Pancreas (tissue), 10 donors: Measurements from ENCODE around the gene TMEM61. TPM values are rescaled to one million over a fixed set of nuclear protein-coding genes. Genes with fewer than 3 reads are reported as not detected.

ENCODE experiments used
- ATAC-seq, 4 donors: fragments of 200-7000 bp; cut with Tn5 transposase; one replicate each; pipeline versions ENCODE4 v1.8.0 to v1.9.1; 2020; ENCODE audit warnings: mild to moderate bottlenecking in 4 of 4, moderate library complexity in 4 of 4
- DNase-seq, 6 donors: peaks; one replicate each; pipeline ENCODE4 v3.0.0-alpha.2; 2020
- FAIRE-seq: peaks from 2 replicates; lab custom pipeline; 2012; peaks lifted over from hg19 to GRCh38; lab: Jason Lieb, UNC
- H3K27ac ChIP-seq, 4 donors: fragments of 200-600 bp; sonication (generic); 1 replicate in 3 of 4; 2 replicates in 1 of 4; pipeline versions ENCODE4 v1.5.0 to v1.8.0; 2020
- H3K27me3 ChIP-seq, 4 donors: fragments of 200-600 bp; one replicate each; pipeline ENCODE4 v1.8.0; 2021
- H3K36me3 ChIP-seq, 3 donors: fragments of 200-600 bp; sonication (generic) in 1 of 3; one replicate each; pipeline versions ENCODE4 v1.5.0 to v1.8.0; 2020 to 2021
- H3K4me1 ChIP-seq, 3 donors: fragments of 200-600 bp; one replicate each; pipeline ENCODE4 v1.8.0; 2021
- H3K4me3 ChIP-seq, 4 donors: fragments of 200-600 bp; sonication (generic) in 2 of 4; one replicate each; pipeline versions ENCODE4 v1.5.0 to v1.8.0; 2020 to 2021
- H3K9me3 ChIP-seq, 4 donors: fragments of 200-600 bp; one replicate each; pipeline ENCODE4 v1.8.0; 2021
- WGBS, 2 donors: extraction: QIAGEN DNeasy Blood & Tissue Kit; methylation state at CpG; one replicate each; pipeline ENCODE4 v1.1.7; 2013; 5-methylcytosine and 5-hydroxymethylcytosine counted together
- intact Hi-C, 3 donors: fragments of 100-400 bp; cut with DNase I; formaldehyde crosslinking; loops; one replicate each; pipeline versions ENCODE4 v1.11.1 to v1.14.2; 2022
- polyA plus RNA-seq, 2 donors: library from polyadenylated mRNA; stranded (reverse); fragments of 200-250 nt; gene quantifications; one replicate each; pipeline ENCODE4 v1.2.3, GENCODE V29; 2013
- total RNA-seq, 6 donors: library from RNA; stranded (reverse); fragmentation: NEBNext Ultra II Directional in 4 of 6; extraction: Animal tissue kit (Norgen Biotek cat#: 25700) in 4 of 6; gene quantifications; one replicate each; pipeline versions ENCODE4 v1.2.1 to v1.2.4, GENCODE V29; 2021 to 2023
- TF ChIP-seq, protein P1 (sequence below), 4 donors: fragments of 200-600 bp; sonication (generic) in 3 of 4; IDR thresholded peaks; one replicate each; pipeline versions ENCODE4 v1.5.0 to v1.8.0; 2021; ENCODE audit warnings: antibody characterized with exemption in 4 of 4
- donor health status: healthy with polysubstance abuse.
- donor health status: DM: no; HTN: no; CAD: no; lungs with moderate emphysema.
- donor health status: DM: no; HTN: no; CAD: no.
- donor health status: control.
- donor health status: control.
- donor health status: Bipolar disorder and iron deficiency.
- donor health status: DM: yes; HTN: yes; CAD: no.
- donor health status: DM: no; HTN: no; CAD: no.
- donor health status: DM: no; HTN: no; CAD: no.
- donor health status: DM: yes; HTN: yes; CAD: no.

Gene TMEM61
- total and polyA plus RNA-seq, 8 donors = 1.1 to 15.6 (median 1.7) TPM

DNA sequence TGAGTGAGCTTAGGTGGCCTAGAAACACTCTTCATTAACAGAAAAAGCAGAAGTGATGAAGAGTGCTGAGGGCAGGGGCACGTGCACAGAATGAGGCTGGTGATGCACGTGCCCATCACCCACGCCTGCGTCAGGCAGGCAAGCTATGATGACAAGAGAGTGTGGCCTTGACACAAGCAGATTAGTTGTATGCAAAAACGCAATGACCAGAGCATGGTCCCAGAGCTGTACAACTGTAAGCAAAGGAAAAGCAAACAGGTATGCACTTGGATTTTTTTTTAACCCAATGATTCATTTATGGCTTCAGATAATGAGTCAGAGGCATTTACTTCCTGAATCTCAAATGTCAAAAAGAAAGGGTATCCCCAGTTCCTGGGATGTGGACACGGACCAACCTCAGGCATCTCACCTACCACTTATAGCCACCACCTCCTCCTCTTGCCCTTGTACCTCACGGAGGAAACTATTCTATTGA, 9.1 kb upstream of the TMEM61 start:
- TF ChIP-seq, protein P1, sequence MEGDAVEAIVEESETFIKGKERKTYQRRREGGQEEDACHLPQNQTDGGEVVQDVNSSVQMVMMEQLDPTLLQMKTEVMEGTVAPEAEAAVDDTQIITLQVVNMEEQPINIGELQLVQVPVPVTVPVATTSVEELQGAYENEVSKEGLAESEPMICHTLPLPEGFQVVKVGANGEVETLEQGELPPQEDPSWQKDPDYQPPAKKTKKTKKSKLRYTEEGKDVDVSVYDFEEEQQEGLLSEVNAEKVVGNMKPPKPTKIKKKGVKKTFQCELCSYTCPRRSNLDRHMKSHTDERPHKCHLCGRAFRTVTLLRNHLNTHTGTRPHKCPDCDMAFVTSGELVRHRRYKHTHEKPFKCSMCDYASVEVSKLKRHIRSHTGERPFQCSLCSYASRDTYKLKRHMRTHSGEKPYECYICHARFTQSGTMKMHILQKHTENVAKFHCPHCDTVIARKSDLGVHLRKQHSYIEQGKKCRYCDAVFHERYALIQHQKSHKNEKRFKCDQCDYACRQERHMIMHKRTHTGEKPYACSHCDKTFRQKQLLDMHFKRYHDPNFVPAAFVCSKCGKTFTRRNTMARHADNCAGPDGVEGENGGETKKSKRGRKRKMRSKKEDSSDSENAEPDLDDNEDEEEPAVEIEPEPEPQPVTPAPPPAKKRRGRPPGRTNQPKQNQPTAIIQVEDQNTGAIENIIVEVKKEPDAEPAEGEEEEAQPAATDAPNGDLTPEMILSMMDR (IDR thresholded peaks at IDR 0.05) = no peak
- intact Hi-C loops = no loop called here
- Histone ChIP-seq H3K27me3 (no peaks in the 10 kb centered on the region), H3K4me3 (no peak overlapping the region), H3K4me1 (no peaks in the 10 kb centered on the region), H3K36me3 (no peaks in the 10 kb centered on the region), H3K27ac (no peak overlapping the region), H3K9me3 (no peaks in the 10 kb centered on the region)
- 38 to 44% methylated on average over 7 of the region's 7 CpGs for WGBS, 2 donors
- FAIRE-seq (no peak), ATAC-seq (peak; percentile 34 to 71 (median 52)), DNase-seq (no peak)

DNA sequence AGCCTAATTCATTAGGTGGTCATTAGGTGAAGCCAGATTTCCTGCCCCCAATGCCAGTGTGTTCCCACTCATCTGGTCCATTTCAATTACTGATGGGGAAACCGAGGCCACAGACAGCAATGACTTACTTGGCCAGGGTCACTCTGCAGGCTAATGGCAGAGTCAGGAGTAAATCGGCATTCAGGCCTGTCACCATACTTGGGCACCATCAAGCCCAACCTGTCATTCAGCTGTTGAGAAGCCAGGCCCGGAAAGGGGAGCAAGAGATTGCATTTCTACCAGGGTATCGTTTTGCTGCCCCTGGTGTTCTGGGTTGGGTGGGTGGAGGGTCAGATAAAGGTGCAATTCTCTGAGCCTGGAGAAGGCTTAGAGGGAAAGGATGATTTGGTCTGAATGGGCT, 8.0 kb upstream of the TMEM61 start:
- 69 to 76% methylated on average over 4 of the region's 4 CpGs for WGBS, 2 donors
- intact Hi-C loops = no loop called here
- H3K4me3 ChIP-seq = no peak overlapping the region
- no peak overlapping the region for H3K27ac ChIP-seq
- H3K36me3 ChIP-seq = no peaks in the 10 kb centered on the region
- H3K27me3 ChIP-seq = no peaks in the 10 kb centered on the region
- ATAC-seq (no peak), DNase-seq (no peak), FAIRE-seq (no peak)
- no peaks in the 10 kb centered on the region for H3K9me3 ChIP-seq
- no peaks in the 10 kb centered on the region for H3K4me1 ChIP-seq
- TF ChIP-seq, protein P1 (IDR thresholded peaks at IDR 0.05) = no peak

DNA sequence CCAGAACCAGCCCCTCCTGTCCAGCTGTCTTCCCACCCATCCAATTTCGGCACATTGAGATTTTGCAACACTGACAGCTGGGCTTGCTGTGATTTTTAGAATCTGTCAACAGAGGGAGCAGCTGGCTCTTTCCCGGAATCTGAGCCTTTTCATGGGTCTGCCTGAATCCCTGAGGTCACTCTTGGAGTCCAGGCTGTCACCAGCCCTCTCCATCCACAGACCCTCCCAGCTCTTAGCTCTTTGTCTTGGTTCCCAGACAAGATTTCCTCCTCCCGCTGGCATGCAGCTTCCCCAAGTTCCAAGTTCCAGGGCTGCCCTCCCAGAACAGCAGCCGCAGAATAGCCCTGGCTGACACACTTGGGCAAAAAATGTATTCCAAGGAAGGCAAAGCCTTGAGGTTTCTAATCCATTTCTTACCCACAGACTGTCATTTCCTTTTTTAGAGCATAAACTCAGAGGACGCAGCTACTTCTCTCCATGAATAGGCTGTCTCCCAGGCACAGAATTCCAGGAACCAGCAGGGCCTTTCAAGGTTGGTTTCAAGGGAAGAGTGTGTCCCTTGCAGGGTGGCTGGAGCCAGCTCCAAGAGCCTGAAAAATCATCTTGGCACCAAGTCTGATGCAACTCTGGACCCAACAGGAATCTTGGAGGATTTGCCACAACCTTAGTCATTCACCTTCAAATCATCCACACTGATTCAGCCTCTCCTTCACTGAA, 7.1 kb upstream of the TMEM61 start:
- Histone ChIP-seq H3K27ac (no peak overlapping the region), H3K9me3 (no peaks in the 10 kb centered on the region), H3K4me1 (no peaks in the 10 kb centered on the region), H3K27me3 (no peaks in the 10 kb centered on the region), H3K36me3 (no peaks in the 10 kb centered on the region), H3K4me3 (no peak overlapping the region)
- ATAC-seq = peak; percentile 53 to 84 (median 76)
- TF ChIP-seq, protein P1 (IDR thresholded peaks at IDR 0.05) = no peak
- intact Hi-C loops = no loop called here
- DNase-seq = peak in 1 of 6 donors; percentile 31
- no peak for FAIRE-seq
- 43 to 48% methylated on average over 5 of the region's 5 CpGs for WGBS, 2 donors

DNA sequence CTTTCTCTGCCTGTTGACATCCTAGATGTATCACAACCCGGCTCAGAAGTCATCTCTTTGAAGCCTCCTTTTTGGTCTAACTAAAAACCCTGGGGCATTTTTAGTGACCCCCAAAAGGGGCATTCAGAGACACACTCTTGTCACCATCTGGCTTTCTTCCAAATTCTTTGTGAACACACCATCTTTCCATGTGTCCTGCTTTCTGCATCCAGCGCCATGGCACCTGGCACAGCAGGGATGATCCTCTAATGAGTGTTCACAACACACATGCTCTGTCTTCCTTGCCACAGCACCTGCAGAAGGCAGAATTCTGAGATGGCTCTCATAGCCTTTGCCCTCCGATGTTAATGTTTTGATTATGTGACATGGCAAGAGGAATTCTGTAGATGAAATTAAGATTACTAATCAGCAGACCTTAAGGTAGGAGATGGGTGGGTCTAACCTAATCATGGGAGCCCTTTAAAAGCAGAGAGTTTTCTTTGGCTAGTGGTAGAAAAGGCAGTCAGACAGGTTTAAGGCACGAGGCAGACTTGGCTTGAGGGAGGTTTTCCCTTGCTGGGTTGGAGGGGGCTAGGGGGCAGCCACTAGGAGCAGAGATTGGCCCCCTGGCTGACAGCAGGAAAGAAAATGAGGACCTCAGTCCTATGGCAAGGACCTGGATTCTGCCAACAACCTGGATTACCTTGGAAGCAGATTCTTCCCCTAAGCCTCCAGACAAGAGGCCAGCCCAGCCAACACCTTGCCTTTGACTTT, 4.9 kb upstream of the TMEM61 start:
- ATAC-seq (no peak), DNase-seq (no peak), FAIRE-seq (no peak)
- Histone ChIP-seq H3K9me3 (no peaks in the 10 kb centered on the region), H3K36me3 (no peaks in the 10 kb centered on the region), H3K4me3 (no peak overlapping the region), H3K27ac (no peak overlapping the region), H3K4me1 (no peaks in the 10 kb centered on the region), H3K27me3 (no peaks in the 10 kb centered on the region)
- 52 to 62% methylated on average over 4 of the region's 4 CpGs for WGBS, 2 donors
- intact Hi-C loops = no loop called here
- TF ChIP-seq, protein P1 (IDR thresholded peaks at IDR 0.05) = no peak
